NCI-H345 (cell line): Measurements from ENCODE around the gene KLHL40.
"Not testable (repeated sequence)": the region's sequence is repeated elsewhere in the genome, so short reads cannot be mapped to it uniquely, and the experiment has no call there.

Experiments used
- DNase-seq: peaks from one replicate; lab custom pipeline; 2025; lab: John Stamatoyannopoulos, UW

KLHL40 gene

GRCh38 chr3:42720126-42720525, 34.8 kb downstream of the KLHL40 start:
- DNase-seq, result no peak

- no peak for DNase-seq
Observed at GRCh38 chr3:42721690-42722089, 36.4 kb downstream of the KLHL40 start.

- DNase-seq, result not testable (repeated sequence)
Observed at GRCh38 chr3:42722442-42722841, 37.1 kb downstream of the KLHL40 start.

- no peak for DNase-seq
Observed at GRCh38 chr3:42723219-42723618, 37.9 kb downstream of the KLHL40 start.

- no peak for DNase-seq
Observed at GRCh38 chr3:42725454-42725853, 40.1 kb downstream of the KLHL40 start.

- DNase-seq, result no peak
Observed at GRCh38 chr3:42728056-42728455, 42.7 kb downstream of the KLHL40 start.

- DNase-seq, result no peak
Observed at GRCh38 chr3:42728668-42729364, 43.5 kb downstream of the KLHL40 start.

- no peak for DNase-seq
Observed at GRCh38 chr3:42729404-42730145, 44.2 kb downstream of the KLHL40 start.

GRCh38 chr3:42730294-42730693, 45.0 kb downstream of the KLHL40 start:
- DNase-seq, result no peak

GRCh38 chr3:42730706-42731420, 45.5 kb downstream of the KLHL40 start:
- no peak for DNase-seq

GRCh38 chr3:42731476-42732195, 46.3 kb downstream of the KLHL40 start:
- no peak for DNase-seq

GRCh38 chr3:42732196-42732828, 47.0 kb downstream of the KLHL40 start:
- DNase-seq, result no peak

GRCh38 chr3:42732829-42733459, 47.6 kb downstream of the KLHL40 start:
- no peak for DNase-seq

GRCh38 chr3:42733501-42734262, 48.3 kb downstream of the KLHL40 start:
- DNase-seq, result no peak

- DNase-seq, result no peak
Observed at GRCh38 chr3:42734263-42734860, 49.0 kb downstream of the KLHL40 start.

- DNase-seq, result no peak
Observed at GRCh38 chr3:42735019-42735418, 49.7 kb downstream of the KLHL40 start.

- no peak for DNase-seq
Observed at GRCh38 chr3:42735615-42736014, 50.3 kb downstream of the KLHL40 start.

- DNase-seq, result no peak
Observed at GRCh38 chr3:42736081-42736480, 50.7 kb downstream of the KLHL40 start.

GRCh38 chr3:42736531-42736930, 51.2 kb downstream of the KLHL40 start:
- DNase-seq, result no peak
